Islet of Langerhans (tissue), 1 donor: Measurements from ENCODE around the gene NR5A2.
A peak's percentile ranks its signal among the peaks of the same experiment; 100 is the strongest.

Source experiments
- FAIRE-seq: peaks from one replicate; lab custom pipeline; 2011; peaks lifted over from hg19 to GRCh38; lab: Jason Lieb, UNC

NR5A2 gene

DNA sequence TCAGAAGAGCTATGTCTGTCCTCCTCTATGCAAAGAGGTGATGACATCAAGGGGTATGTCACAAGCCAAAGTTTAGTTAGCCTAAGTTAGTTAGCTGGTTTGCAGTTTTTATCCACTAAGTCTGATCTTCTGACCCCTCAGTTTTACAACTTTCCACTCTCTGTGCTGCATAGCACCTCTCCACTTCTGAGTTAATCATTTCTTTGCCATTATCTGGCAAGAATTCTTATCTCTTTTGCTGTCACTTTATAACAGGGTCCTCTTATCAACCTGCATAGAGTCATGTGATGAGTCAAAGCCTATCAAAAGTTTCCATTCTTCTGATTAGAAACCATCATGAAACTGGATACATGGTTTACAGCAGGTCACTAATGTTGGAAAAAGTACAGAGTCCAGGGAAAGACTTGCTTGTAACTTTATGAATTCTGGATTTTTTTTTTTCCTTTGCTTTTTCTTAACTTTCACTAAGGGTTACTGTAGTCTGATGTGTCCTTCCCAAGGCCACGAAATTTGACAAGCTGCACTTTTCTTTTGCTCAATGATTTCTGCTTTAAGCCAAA is at the start of gene NR5A2:
TSS of gene NR5A2 (plus strand) at position 447 of the 560 bp plus-strand sequence. CDS start 138 bp downstream, outside the sequence.
- FAIRE-seq: peak; percentile 93

GRCh38 chr1:199978408-199978940 is 49.0 kb upstream of the NR5A2 start:
- no peak for FAIRE-seq

GRCh38 chr1:199979071-199979470 is 48.4 kb upstream of the NR5A2 start:
- FAIRE-seq: no peak

DNA sequence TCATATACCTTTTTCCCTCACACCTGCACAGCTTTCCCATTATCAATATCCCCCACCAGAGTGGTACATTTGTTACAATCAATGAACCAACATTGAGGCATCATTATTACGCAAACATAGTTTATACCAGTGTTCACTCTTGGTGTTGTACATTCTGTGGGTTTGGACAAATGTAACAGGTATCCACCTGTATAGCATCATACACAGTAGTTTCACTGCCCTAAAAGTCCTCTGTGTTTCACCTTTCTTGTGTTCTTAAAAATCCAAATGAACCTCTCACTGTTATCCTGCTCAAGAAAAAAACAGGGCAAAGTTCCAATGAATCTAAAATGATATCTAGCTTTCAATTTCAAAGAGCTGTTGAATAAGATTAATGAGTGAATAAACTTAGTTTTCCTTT is 45.9 kb upstream of the NR5A2 start:
- no peak for FAIRE-seq

DNA sequence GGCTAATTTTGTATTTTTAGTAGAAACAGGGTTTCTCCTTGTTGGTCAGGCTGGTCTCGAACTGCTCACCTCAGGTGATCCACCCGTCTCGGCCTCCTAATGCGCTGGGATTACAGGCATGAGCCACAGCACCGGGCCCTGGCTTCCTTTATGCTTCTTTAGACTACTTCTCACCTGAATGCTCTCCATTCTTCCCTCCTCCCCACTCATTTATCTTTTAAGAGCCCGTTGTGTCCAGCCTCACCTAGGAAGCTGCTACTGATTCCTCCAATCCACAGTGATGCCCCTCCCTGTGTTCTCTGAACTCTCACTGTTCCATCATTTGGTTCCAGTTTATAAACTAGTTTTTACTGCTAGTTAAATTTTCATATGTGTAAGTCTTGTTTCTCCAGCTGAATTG is 44.9 kb upstream of the NR5A2 start:
- FAIRE-seq: no peak

GRCh38 chr1:199983531-199983930 is 44.0 kb upstream of the NR5A2 start:
- FAIRE-seq: no peak

- no peak for FAIRE-seq
Measured at GRCh38 chr1:199995096-199995685, 32.3 kb upstream of the NR5A2 start.

- FAIRE-seq: no peak
Measured at GRCh38 chr1:200005165-200005564, 22.3 kb upstream of the NR5A2 start.

GRCh38 chr1:200006711-200007110 is 20.8 kb upstream of the NR5A2 start:
- FAIRE-seq: no peak

- FAIRE-seq: no peak
Measured at GRCh38 chr1:200015811-200016210, 11.7 kb upstream of the NR5A2 start.

GRCh38 chr1:200021577-200022238 is 5.8 kb upstream of the NR5A2 start:
- no peak for FAIRE-seq

GRCh38 chr1:200022239-200022804 is 5.2 kb upstream of the NR5A2 start:
- FAIRE-seq: peak; percentile 85

DNA sequence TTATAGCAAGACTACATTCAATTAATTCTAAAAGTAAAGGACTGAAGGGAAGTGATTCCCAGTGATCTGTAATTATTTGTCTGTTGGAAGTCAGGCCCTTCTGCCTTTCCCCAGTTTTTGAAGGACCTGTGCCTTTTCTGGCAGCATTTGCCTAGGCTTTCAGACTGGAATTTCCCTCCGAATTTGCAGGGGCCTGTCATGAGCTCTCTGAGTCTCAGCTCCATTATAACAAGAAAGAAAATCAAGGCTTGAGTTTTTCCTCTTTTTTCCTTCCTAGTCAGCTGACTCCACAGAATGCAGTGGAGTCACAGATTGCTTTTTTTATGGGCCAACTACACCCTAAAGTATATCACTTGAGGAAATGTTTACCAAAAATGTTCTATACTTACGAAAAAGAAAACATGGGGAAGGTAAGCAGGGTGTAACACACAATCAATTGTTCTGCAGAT is 1.1 kb downstream of the NR5A2 start:
- no peak for FAIRE-seq

DNA sequence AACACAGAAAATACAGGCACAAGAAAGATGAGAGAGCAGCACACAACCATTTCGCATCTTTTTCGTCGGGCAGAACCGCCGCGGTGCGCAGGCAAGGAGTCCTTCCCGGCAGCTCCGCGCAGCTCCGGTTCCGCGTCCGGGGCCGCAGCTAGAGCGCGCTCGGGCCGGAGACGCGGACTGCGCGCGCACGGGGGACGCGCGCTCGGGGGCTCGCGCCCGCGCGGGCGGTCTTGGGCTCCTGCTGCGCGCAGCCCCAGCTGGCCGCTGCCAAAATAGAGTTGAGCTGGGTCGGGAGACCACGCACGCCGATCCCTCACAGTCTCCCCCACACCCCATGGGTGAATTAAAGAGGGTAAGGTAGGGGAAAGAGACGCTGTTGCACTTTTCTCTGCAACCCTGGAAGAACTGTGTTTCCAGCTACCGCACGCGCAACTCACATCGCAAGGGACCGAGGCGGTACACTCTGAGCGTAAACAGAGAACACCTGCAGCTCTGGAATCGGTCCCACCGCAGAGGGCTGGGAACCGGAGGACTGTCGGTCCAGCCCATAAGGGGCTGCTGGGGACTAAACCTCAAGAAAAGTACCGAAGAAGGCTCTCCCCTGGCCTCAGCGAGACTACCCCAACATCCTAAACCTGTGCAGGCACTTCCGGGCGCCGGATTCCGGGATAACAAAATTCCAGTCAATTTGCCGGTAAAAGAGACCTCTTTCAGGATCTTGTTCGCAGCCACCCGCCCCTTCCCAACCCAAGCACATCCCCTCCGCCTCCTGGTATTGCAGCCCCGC is 1.7 kb downstream of the NR5A2 start:
- FAIRE-seq: no peak

DNA sequence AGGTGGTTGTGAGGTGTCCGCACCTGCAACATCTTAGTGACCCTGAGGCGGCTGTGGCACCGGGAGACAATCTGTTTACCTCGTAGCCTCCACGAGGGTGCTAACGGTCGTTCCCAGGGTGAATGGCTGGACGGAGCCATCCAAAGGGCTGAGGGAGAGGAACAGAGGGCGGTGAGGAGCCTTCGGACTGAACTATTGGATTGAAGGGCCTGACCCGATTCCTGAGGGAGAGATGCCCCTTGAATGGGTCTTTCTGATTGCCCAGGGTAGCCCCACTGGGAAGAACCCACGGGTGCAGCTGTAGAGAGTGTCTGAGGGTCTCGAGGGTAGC is 2.3 kb downstream of the NR5A2 start:
- no peak for FAIRE-seq

GRCh38 chr1:200030791-200031190 is 3.3 kb downstream of the NR5A2 start:
- no peak for FAIRE-seq

DNA sequence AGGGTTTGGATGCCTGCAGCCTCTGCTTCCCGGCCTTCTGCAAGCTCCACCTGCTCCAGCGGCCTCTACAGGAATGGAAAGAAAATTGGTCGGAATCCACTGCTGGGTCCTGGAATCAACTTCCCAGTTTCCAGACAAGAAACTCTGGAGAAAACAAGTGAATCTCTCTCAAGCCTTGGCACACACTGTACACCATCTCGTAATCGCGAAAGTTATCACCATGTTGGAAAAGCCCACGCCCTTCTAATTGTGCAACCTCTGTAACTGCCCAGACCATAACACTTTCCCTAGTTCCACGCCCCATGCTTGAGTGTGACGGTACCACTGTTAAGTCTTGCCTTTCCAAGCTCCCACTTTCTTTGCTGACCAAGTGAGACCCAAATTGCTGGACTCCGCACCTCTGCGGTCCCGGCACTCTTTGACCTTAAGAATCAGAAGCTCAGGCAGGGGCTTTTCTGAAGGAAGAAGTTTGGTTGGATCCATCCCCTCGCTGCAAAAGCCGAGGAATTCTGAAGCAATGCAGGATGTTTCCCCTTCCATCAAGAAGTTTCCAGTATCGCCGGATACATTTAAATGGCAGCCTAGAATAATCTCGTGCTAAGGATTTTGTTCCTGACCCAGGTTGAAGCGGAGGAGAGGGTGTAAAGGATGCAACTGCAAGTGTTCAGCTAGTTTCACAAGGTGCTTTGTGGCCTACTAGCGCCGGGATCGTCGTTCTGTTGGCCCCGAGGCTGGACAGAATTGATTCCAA is 6.2 kb downstream of the NR5A2 start:
- FAIRE-seq: no peak

GRCh38 chr1:200034262-200034557 is 6.7 kb downstream of the NR5A2 start:
- no peak for FAIRE-seq

DNA sequence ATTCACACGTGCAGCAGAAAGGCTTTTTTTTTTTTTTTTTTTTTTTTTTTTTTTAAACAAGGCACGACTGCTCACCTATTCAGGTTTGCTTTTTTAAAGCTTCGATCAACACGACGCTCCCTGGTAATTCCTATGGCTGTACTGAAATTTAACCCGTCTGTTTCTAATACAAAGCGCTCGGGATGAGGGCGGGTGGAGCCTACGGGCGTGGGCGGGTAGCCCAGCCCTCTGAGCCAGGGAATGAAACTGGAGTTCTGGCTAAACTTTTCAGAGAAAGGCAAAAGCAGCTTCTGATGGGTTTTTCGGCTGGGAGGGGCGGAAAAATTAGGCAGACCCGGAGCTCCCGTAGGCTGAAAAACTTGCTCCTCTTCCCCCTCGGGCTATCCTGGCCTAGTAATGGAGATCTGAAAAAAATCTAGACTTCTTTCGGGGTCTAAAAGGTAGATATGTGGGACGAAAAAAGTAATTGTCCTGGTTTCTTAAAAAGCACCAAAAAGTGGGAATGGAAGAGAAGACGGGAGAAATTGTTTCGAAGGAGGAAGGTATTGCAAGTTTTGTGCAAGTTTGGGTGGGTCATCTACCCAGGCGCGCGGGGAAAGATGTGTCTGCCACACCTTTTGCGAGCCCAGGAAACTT is 7.4 kb downstream of the NR5A2 start:
- no peak for FAIRE-seq

DNA sequence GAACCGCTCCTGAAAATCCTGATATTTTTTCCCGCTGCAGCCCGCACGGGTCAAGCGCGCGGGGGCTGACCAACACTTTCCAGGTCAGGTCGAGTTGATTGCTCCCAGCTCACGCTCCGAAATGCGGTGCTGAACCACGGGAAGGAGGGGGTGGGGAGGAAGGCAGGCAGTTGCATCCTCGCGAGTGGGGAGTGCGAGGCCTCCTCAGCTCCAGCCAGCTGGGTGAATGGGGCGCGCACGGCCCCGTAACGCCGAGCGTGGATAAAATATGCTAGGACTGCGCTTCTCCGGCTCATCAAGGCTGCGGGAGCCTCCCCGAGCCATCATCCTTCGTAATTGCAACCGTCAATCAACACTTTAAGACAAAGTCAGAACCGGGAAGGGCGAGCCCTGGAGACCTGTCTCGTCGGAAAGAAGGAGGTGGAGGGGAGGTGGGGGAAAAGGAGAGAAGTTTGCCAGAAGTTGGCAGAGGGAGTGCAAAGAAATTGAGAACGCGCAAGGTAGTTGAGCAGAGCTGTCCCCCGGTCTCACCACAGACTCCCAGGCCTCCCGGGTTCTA is 8.0 kb downstream of the NR5A2 start:
- no peak for FAIRE-seq

GRCh38 chr1:200035956-200036618 is 8.6 kb downstream of the NR5A2 start:
- no peak for FAIRE-seq
